ENCODE data around the gene KCTD21.

GRCh38 chr11:78200061-78200460 lies 11.6 kb upstream of the KCTD21 start:
- TF ChIP-seq PKNOX1 (IDR thresholded peaks at IDR 0.05) (no peak), SP1 (IDR thresholded peaks at IDR 0.05) (no peak), LEF1 (IDR thresholded peaks at IDR 0.05; ENCODE audit: borderline replicate concordance) (no peak), BHLHE40 (IDR thresholded peaks at IDR 0.05; ENCODE audit: borderline replicate concordance) (no peak), ARNT (IDR thresholded peaks at IDR 0.05) (no peak), SUZ12 (IDR thresholded peaks at IDR 0.05) (no peak), L3MBTL2 (conservative IDR thresholded peaks at IDR 0.05) (no peak)

Data from HEK293T (cell line).